ENCODE results near the gene PRAC1. TPM values are rescaled to one million over a fixed set of nuclear protein-coding genes. Genes with fewer than 3 reads are reported as not detected.

The PRAC1 gene
- total RNA-seq, 1 experiment from 2014 or later = not detected

- no peak overlapping the region for H4K8ac ChIP-seq (replicated peaks; ENCODE audit: insufficient read length, low read depth, low read length)
- no peak overlapping the region for H3K4me3 Mint-ChIP-seq
- peaks cover 4% of the 10 kb centered on the region for H4K20me1 ChIP-seq (ENCODE audit: control insufficient read depth, insufficient read depth, insufficient read length)
Observed at GRCh38 chr17:48726114-48726915, 4.0 kb upstream of the PRAC1 start.

More at GRCh38 chr17:48726114-48726915, 4.0 kb upstream of the PRAC1 start:
- no peaks in the 10 kb centered on the region for H3K79me2 ChIP-seq (ENCODE audit: insufficient read depth, low read length)
- H3K9me3 ChIP-seq (ENCODE audit: control insufficient read depth, low read depth, low read length) = no peaks in the 10 kb centered on the region
- H3T11ph ChIP-seq (ENCODE audit: low read length) = no peak overlapping the region
- peaks cover 15 to 29% of the 10 kb centered on the region in 2 experiments for H3K4me1 Mint-ChIP-seq
- H3K14ac ChIP-seq (ENCODE audit: insufficient read depth, low read length) = no peak overlapping the region
- H2BK20ac ChIP-seq (ENCODE audit: low read depth, low read length, poor library complexity, severe bottlenecking) = no peak overlapping the region
- no peak overlapping the region for H3K56ac ChIP-seq (ENCODE audit: insufficient read length, low read depth, low read length)
- peaks cover 4 to 11% of the 10 kb centered on the region in 2 experiments; a peak in 3 of 5 replicates for H3K9me3 Mint-ChIP-seq
- WGBS (ENCODE audit: extremely low coverage, insufficient read length, low lambda C conversion rate) = no CpG with 5 or more reads among the region's 20 CpGs
- no peak overlapping the region for H3K9ac ChIP-seq (ENCODE audit: extremely low read depth, insufficient read length, low read length)
- H3K23ac ChIP-seq (ENCODE audit: insufficient read length, low read depth, low read length) = no peak overlapping the region
- H3K36me3 Mint-ChIP-seq (ENCODE audit: insufficient read depth in 1 of 3, low read depth in 3 of 3) = peaks cover 0 to 2% (median 0%) of the 10 kb centered on the region in 3 experiments; a peak in 1 of 7 replicates
- H3K4ac ChIP-seq (ENCODE audit: low read depth, low read length) = no peak overlapping the region
- H3K23me2 ChIP-seq (ENCODE audit: insufficient read length, low read depth, low read length, poor library complexity, severe bottlenecking) = peaks cover 8% of the 10 kb centered on the region
- no peak overlapping the region for H3K18ac ChIP-seq (ENCODE audit: insufficient read length, low read depth, low read length)
- H3K79me1 ChIP-seq (ENCODE audit: insufficient read depth, low read depth, low read length, poor library complexity, severe bottlenecking) = no peaks in the 10 kb centered on the region
- no peak for TF ChIP-seq CTCF (conservative IDR thresholded peaks at IDR 0.05)
- no peak for DNase-seq
- H2AFZ ChIP-seq (ENCODE audit: low read length) = no peak overlapping the region
- H2BK120ac ChIP-seq (ENCODE audit: low read depth, low read length, poor library complexity, severe bottlenecking) = no peak overlapping the region
- no peak overlapping the region for H2BK15ac ChIP-seq (ENCODE audit: low read depth, low read length)
- H4K91ac ChIP-seq (ENCODE audit: insufficient read length, low read depth, low read length) = no peak overlapping the region
- no peak overlapping the region for H3K4me2 ChIP-seq (ENCODE audit: insufficient read depth, insufficient read length, low read length)
- H4K5ac ChIP-seq (ENCODE audit: insufficient read length, low read depth, low read length) = no peak overlapping the region
- H2BK12ac ChIP-seq (ENCODE audit: insufficient read length, low read depth, low read length) = no peak overlapping the region
- H3K27me3 ChIP-seq (ENCODE audit: insufficient read depth, low read length) = peaks cover 99% of the 10 kb centered on the region
- H3K27ac ChIP-seq (ENCODE audit: insufficient read length, low read depth, low read length) = no peak overlapping the region
- H2BK5ac ChIP-seq (ENCODE audit: insufficient read length, low read length) = no peak overlapping the region
- H3K27me3 Mint-ChIP-seq (ENCODE audit: low read depth) = peaks cover 100% of the 10 kb centered on the region
- H2AK5ac ChIP-seq (ENCODE audit: insufficient read length, low read length) = no peak overlapping the region
- no peak overlapping the region for H3K27ac Mint-ChIP-seq
- no peaks in the 10 kb centered on the region; the same call in 1 of the 2 replicates for H3K4me1 ChIP-seq (ENCODE audit: insufficient read depth, low read length)

Data from H9 (cell line).